Measurements from ENCODE around the gene CDCA3. TPM values are rescaled to one million over a fixed set of nuclear protein-coding genes. Genes with fewer than 3 reads are reported as not detected.
A peak's percentile ranks its signal among the peaks of the same experiment; 100 is the strongest.

Gene CDCA3
- total RNA-seq, 1 donor from 2014 or later, result 5.2 TPM

- DNase-seq, result peak; percentile 96
- Mint-ChIP-seq H3K4me3 (ENCODE audit: unreplicated experiment) (peak overlapping the region; percentile 88), H3K36me3 (ENCODE audit: unreplicated experiment) (peaks cover 7% of the 10 kb centered on the region), H3K27me3 (ENCODE audit: unreplicated experiment) (peaks cover 43% of the 10 kb centered on the region), H3K9me3 (ENCODE audit: unreplicated experiment) (peaks cover 33% of the 10 kb centered on the region), H3K4me1 (ENCODE audit: low read depth, unreplicated experiment) (peaks cover 36% of the 10 kb centered on the region), H3K27ac (ENCODE audit: unreplicated experiment) (peak overlapping the region; percentile 98)
- TF ChIP-seq CTCF (IDR thresholded peaks at IDR 0.05; ENCODE audit: partially characterized antibody, unreplicated experiment), result peak; percentile 95
Observed at GRCh38 chr12:6825398-6826124, 25.5 kb downstream of the CDCA3 start.

- TF ChIP-seq CTCF (IDR thresholded peaks at IDR 0.05; ENCODE audit: partially characterized antibody, unreplicated experiment), result no peak
- H3K27me3 Mint-ChIP-seq (ENCODE audit: unreplicated experiment), result peaks cover 43% of the 10 kb centered on the region
- H3K9me3 Mint-ChIP-seq (ENCODE audit: unreplicated experiment), result peaks cover 33% of the 10 kb centered on the region
- peaks cover 7% of the 10 kb centered on the region for H3K36me3 Mint-ChIP-seq (ENCODE audit: unreplicated experiment)
- H3K4me3 Mint-ChIP-seq (ENCODE audit: unreplicated experiment), result peak overlapping the region; percentile 88
- peaks cover 37% of the 10 kb centered on the region for H3K4me1 Mint-ChIP-seq (ENCODE audit: low read depth, unreplicated experiment)
- DNase-seq, result no peak
- H3K27ac Mint-ChIP-seq (ENCODE audit: unreplicated experiment), result peak overlapping the region; percentile 98
Observed at GRCh38 chr12:6824901-6825381, 26.1 kb downstream of the CDCA3 start.

- no peak for TF ChIP-seq CTCF (IDR thresholded peaks at IDR 0.05; ENCODE audit: partially characterized antibody, unreplicated experiment)
- Mint-ChIP-seq H3K4me3 (ENCODE audit: unreplicated experiment) (peak overlapping the region; percentile 88), H3K36me3 (ENCODE audit: unreplicated experiment) (peaks cover 7% of the 10 kb centered on the region), H3K27me3 (ENCODE audit: unreplicated experiment) (peaks cover 40% of the 10 kb centered on the region), H3K27ac (ENCODE audit: unreplicated experiment) (peak overlapping the region; percentile 98), H3K4me1 (ENCODE audit: low read depth, unreplicated experiment) (peaks cover 44% of the 10 kb centered on the region), H3K9me3 (ENCODE audit: unreplicated experiment) (peaks cover 34% of the 10 kb centered on the region)
- DNase-seq, result no peak
Observed at GRCh38 chr12:6824085-6824775, 26.9 kb downstream of the CDCA3 start.

DNA sequence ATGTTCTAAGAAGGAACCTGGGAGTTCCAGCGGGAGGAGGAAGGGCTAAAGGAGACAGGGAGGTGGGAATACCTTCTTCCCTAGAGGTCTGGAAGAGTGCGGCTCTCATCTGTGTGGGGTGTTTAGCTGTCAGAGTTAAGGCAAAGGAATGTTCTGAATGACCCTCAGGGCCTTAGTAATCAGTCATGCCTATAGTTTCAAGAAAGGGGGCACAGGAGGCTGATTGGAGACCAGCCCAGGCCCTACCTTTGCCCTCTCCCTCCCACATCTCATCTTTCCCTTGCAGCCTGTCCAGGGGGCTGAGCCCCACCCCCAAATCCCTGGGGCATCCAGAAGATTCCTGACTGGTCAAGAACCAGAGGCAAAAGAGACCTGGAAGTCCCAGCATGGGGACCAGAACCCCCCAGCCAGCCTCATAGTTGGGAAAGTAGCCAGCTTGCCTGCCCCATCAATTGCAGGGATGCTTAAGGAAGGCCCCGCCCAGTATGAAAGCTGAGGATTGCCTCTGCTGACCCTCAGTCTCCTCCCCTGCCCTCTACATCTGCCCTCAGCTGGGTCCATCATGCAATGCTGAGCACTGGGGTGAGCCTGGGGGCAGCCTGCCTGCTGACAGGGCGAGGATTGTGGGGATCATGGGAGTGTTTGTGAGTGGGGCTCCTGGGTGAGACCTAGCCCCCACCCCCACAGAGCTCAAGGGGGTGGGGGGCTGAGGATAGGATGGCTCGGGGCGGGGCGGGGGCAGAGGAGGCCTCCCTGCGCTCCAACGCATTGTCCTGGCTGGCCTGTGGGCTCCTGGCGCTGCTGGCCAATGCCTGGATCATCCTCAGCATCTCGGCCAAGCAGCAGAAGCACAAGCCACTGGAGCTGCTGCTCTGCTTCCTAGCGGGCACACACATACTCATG, 27.7 kb downstream of the CDCA3 start:
- Mint-ChIP-seq H3K9me3 (ENCODE audit: unreplicated experiment) (peaks cover 32% of the 10 kb centered on the region), H3K27me3 (ENCODE audit: unreplicated experiment) (peaks cover 36% of the 10 kb centered on the region), H3K36me3 (ENCODE audit: unreplicated experiment) (peaks cover 7% of the 10 kb centered on the region), H3K4me3 (ENCODE audit: unreplicated experiment) (peak overlapping the region; percentile 99), H3K4me1 (ENCODE audit: low read depth, unreplicated experiment) (peaks cover 47% of the 10 kb centered on the region), H3K27ac (ENCODE audit: unreplicated experiment) (peak overlapping the region; percentile 66)
- TF ChIP-seq CTCF (IDR thresholded peaks at IDR 0.05; ENCODE audit: partially characterized antibody, unreplicated experiment), result no peak
- no peak for DNase-seq
